Endothelial cell of umbilical vein (primary cell): ENCODE measurements around the gene ZBTB9.

Source experiments
- EZH2 ChIP-seq: IDR thresholded peaks from 2 replicates; pipeline ENCODE4 v1.6.1; 2012; ENCODE audit warnings: borderline replicate concordance, low read depth, mild to moderate bottlenecking, moderate library complexity, low read length, inconsistent platforms; ENCODE audit not compliant: severe bottlenecking
- TF ChIP-seq, protein P1 (sequence below), 2 donors: IDR thresholded peaks; 1 replicate in 1 of 2; 2 replicates in 1 of 2; pipeline ENCODE4 v1.5.1; 2011; ENCODE audit warnings: low read length in 2 of 2, mild to moderate bottlenecking in 2 of 2, moderate library complexity in 2 of 2, control low read depth in 1 of 2, inconsistent platforms in 1 of 2, low read depth in 1 of 2; ENCODE audit not compliant: insufficient read depth in 1 of 2; ENCODE audit errors: extremely low read depth in 1 of 2

DNA sequence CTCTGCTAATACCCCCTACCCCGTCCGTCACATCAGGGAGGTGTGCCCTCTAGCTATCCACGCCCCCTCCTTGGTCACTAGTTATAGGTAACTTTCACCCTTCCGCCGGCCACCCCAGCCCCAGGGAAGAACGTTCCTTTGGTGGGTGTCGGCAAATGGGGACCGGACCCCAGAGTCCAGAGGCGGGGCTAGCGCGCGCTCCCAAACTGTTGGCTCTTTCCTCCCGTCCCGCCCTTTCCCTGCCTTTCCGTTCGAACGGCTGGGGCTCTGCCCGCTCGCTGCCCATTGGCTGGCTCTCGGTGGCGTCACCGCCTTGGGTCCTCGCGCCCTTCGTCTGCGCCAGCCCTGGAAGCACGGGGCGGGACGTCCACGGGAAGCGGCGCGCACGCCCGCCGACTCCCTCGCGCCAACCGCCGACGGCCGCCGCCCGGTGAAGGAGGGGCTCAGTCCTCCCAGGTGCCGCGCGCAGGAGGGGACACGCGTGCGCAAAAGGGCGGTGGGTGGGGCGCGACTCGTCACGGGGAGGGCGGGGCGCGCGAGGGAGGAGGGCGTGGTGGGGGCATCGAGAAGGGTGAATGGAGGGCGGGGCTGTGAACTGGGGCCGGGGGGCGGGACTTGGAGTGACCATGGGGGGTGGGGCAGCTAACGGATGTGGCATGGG is 44.2 kb upstream of the ZBTB9 start:
- no peak for TF ChIP-seq EZH2
- TF ChIP-seq, protein P1, sequence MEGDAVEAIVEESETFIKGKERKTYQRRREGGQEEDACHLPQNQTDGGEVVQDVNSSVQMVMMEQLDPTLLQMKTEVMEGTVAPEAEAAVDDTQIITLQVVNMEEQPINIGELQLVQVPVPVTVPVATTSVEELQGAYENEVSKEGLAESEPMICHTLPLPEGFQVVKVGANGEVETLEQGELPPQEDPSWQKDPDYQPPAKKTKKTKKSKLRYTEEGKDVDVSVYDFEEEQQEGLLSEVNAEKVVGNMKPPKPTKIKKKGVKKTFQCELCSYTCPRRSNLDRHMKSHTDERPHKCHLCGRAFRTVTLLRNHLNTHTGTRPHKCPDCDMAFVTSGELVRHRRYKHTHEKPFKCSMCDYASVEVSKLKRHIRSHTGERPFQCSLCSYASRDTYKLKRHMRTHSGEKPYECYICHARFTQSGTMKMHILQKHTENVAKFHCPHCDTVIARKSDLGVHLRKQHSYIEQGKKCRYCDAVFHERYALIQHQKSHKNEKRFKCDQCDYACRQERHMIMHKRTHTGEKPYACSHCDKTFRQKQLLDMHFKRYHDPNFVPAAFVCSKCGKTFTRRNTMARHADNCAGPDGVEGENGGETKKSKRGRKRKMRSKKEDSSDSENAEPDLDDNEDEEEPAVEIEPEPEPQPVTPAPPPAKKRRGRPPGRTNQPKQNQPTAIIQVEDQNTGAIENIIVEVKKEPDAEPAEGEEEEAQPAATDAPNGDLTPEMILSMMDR (IDR thresholded peaks at IDR 0.05; ENCODE audit: extremely low read depth in 1 of 2, insufficient read depth in 1 of 2, low read depth in 1 of 2, low read length in 2 of 2), result no peak
